PFSK-1 (cell line): ENCODE data around the gene KLHL13.

ENCODE experiments used
- FOXP2 ChIP-seq: optimal IDR thresholded peaks from 2 replicates; pipeline ENCODE3; 2011; ENCODE audit warnings: borderline replicate concordance, control low read depth, inconsistent platforms; ENCODE audit not compliant: insufficient read depth; ENCODE audit errors: extremely low read length, extremely low read depth
- POLR2AphosphoS5 ChIP-seq: IDR thresholded peaks from 2 replicates; pipeline ENCODE4 v1.6.1; 2012; ENCODE audit warnings: low read depth, mild to moderate bottlenecking, control low read depth, low read length, moderate library complexity
- REST ChIP-seq, 2 experiments: IDR thresholded peaks; 2 replicates each; pipeline versions ENCODE4 v1.6.1 to v1.8.0; 2011 to 2012; ENCODE audit warnings: low read depth in 2 of 2, low read length in 2 of 2, control low read depth in 1 of 2, inconsistent platforms in 1 of 2, mild to moderate bottlenecking in 1 of 2, moderate library complexity in 1 of 2; ENCODE audit not compliant: insufficient read depth in 1 of 2
- SIN3A ChIP-seq: IDR thresholded peaks from 2 replicates; pipeline ENCODE4 v1.6.1; 2012; ENCODE audit warnings: mild to moderate bottlenecking, low read length, moderate library complexity, borderline replicate concordance; ENCODE audit not compliant: insufficient read depth
- TAF1 ChIP-seq: IDR thresholded peaks from 2 replicates; pipeline ENCODE4 v1.6.1; 2012; ENCODE audit warnings: low read length, control low read depth, borderline replicate concordance; ENCODE audit not compliant: insufficient read depth

The KLHL13 gene

DNA sequence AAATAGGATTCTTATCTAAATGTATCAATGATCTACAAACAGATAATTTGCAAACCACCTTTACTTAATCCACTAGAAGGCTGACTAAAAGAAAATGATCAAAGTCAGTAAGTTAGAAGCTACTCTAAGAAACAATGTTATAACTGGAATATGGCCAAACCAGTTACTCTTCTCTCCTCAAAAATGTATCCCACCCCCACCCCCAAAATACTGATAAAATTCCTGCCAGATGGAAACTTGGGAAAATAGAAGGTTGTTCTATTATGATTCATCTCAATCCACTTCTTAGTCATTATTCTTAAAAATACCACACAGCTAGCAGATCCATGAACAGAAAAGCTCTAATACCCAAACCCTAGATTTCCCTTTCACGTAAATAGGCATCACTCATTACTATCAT, 206.4 kb downstream of the KLHL13 start:
- no peak for TF ChIP-seq REST (IDR thresholded peaks at IDR 0.05; ENCODE audit: insufficient read depth in 1 of 2, low read depth in 2 of 2, low read length in 2 of 2)
- no peak for TF ChIP-seq POLR2AphosphoS5
- TF ChIP-seq SIN3A = no peak

DNA sequence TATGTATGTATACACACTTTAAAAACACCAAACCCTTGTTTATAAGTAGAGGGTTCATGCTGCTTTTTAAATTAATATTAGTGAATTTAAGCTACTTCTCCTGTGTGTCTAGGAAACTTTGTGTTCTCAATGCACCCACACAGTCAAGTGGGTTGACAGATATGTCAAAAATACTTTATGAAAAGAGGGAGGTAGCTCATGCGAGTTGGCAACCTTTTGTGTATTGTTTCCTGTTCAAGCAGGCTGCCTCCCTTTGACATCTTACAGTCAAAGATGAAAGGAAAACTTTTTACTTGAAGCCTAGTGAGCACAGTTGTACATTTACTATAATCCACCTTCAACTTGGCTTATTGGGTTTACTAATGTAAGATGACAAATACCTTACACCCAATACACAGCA, 218.4 kb downstream of the KLHL13 start:
- no peak for TF ChIP-seq REST (IDR thresholded peaks at IDR 0.05; ENCODE audit: insufficient read depth in 1 of 2, low read depth in 2 of 2, low read length in 2 of 2)

DNA sequence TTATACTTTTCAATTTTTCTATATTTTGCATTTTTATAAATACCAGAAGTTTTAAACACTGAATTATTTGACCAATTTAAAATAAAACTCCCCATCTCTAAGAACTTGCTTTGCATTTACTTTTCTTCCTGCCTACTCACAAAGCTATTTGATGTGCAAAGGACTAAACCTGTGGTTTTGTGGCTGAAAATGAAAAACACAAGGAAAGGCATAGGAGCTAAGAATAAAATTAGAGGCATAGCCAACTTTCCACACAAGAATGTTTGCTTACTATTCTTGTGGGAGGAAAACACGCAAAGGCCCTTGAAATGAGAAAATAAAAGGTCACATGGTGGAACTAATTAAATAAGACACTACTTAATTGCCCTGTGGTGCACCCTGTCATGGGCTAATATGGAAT, 221.2 kb downstream of the KLHL13 start:
- TF ChIP-seq SIN3A (no peak), POLR2AphosphoS5 (no peak)

GRCh38 chrX:117892469-117892868, 224.1 kb downstream of the KLHL13 start:
- no peak for TF ChIP-seq REST (IDR thresholded peaks at IDR 0.05; ENCODE audit: insufficient read depth in 1 of 2, low read depth in 2 of 2, low read length in 2 of 2)
- TF ChIP-seq SIN3A = no peak
- no peak for TF ChIP-seq TAF1
- TF ChIP-seq POLR2AphosphoS5 = no peak
- TF ChIP-seq FOXP2 = no peak

- TF ChIP-seq POLR2AphosphoS5 (no peak), REST (IDR thresholded peaks at IDR 0.05; ENCODE audit: insufficient read depth in 1 of 2, low read depth in 2 of 2, low read length in 2 of 2) (no peak), FOXP2 (no peak), TAF1 (no peak)
These were observed 244.8 kb downstream of the KLHL13 start for GRCh38 chrX:117871796-117872195.

- no peak for TF ChIP-seq REST (IDR thresholded peaks at IDR 0.05; ENCODE audit: insufficient read depth in 1 of 2, low read depth in 2 of 2, low read length in 2 of 2)
- TF ChIP-seq TAF1 = no peak
- no peak for TF ChIP-seq SIN3A
- TF ChIP-seq POLR2AphosphoS5 = no peak
- no peak for TF ChIP-seq FOXP2
These were observed 256.1 kb downstream of the KLHL13 start for GRCh38 chrX:117860517-117860916.
